GM10266 (cell line): ENCODE data around the gene PKN2.
A peak's percentile ranks its signal among the peaks of the same experiment; 100 is the strongest.
"Not testable (repeated sequence)": the region's sequence is repeated elsewhere in the genome, so short reads cannot be mapped to it uniquely, and the experiment has no call there.

Source experiments
- DNase-seq: peaks from one replicate; pipeline ENCODE4 v3.0.0; 2012; ENCODE audit errors: extremely low spot score
- CTCF ChIP-seq: IDR thresholded peaks from 2 replicates; pipeline ENCODE4 v1.5.1; 2012; ENCODE audit warnings: mild to moderate bottlenecking, low read depth; ENCODE audit not compliant: control insufficient read depth, insufficient read depth; ENCODE audit errors: missing control alignments

Gene PKN2

GRCh38 chr1:88698140-88698539 lies 14.1 kb downstream of the PKN2 start:
- no peak for TF ChIP-seq CTCF
- DNase-seq: no peak

GRCh38 chr1:88698764-88699163 lies 14.7 kb downstream of the PKN2 start:
- TF ChIP-seq CTCF: no peak

GRCh38 chr1:88700425-88701013 lies 16.4 kb downstream of the PKN2 start:
- no peak for DNase-seq
- no peak for TF ChIP-seq CTCF

More at GRCh38 chr1:88698764-88699163, 14.7 kb downstream of the PKN2 start:
- DNase-seq: no peak

- DNase-seq: peak; percentile 14
- TF ChIP-seq CTCF: no peak
Measured at GRCh38 chr1:88701275-88701674, 17.2 kb downstream of the PKN2 start.

- not testable (repeated sequence) for DNase-seq
Measured at GRCh38 chr1:88701793-88702192, 17.7 kb downstream of the PKN2 start.

GRCh38 chr1:88708011-88708410 lies 23.9 kb downstream of the PKN2 start:
- no peak for DNase-seq

GRCh38 chr1:88712907-88713306 lies 28.8 kb downstream of the PKN2 start:
- DNase-seq: not testable (repeated sequence)

More at GRCh38 chr1:88708011-88708410, 23.9 kb downstream of the PKN2 start:
- no peak for TF ChIP-seq CTCF

GRCh38 chr1:88716571-88716970 lies 32.5 kb downstream of the PKN2 start:
- not testable (repeated sequence) for DNase-seq

- TF ChIP-seq CTCF: no peak
Measured at GRCh38 chr1:88722492-88722891, 38.4 kb downstream of the PKN2 start.

More at GRCh38 chr1:88722492-88722891, 38.4 kb downstream of the PKN2 start:
- DNase-seq: no peak
